OCI-M2 (cell line): Measurements from ENCODE around the gene FBLN5.
"Not testable (repeated sequence)": the region's sequence is repeated elsewhere in the genome, so short reads cannot be mapped to it uniquely, and the experiment has no call there.

Experiments used
- DNase-seq: peaks from one replicate; lab custom pipeline; 2025; ENCODE audit not compliant: unreplicated experiment; lab: John Stamatoyannopoulos, UW

The FBLN5 gene

DNA sequence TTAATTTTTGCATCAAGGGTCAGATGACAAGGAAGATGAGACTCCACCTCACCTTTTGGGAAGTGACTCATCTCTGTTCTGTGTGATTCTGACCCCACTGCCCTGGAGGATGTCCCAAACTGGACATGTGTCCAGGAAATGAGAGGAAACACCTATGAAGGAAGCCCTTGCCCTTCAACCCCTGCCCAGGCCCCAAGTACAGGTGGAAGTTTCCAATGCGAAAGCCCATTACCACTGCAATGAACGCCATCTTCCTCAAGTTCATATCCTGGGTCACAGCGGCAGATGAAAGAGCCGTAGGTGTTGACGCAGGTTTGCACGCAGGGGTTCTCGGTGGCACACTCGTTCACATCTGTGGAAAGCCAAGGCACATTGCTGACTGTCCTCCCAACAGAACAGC is 60.5 kb downstream of the FBLN5 start:
- no peak for DNase-seq

- no peak for DNase-seq
Measured at GRCh38 chr14:91885839-91886238, 61.7 kb downstream of the FBLN5 start.

- DNase-seq: no peak
Measured at GRCh38 chr14:91885113-91885712, 62.3 kb downstream of the FBLN5 start.

DNA sequence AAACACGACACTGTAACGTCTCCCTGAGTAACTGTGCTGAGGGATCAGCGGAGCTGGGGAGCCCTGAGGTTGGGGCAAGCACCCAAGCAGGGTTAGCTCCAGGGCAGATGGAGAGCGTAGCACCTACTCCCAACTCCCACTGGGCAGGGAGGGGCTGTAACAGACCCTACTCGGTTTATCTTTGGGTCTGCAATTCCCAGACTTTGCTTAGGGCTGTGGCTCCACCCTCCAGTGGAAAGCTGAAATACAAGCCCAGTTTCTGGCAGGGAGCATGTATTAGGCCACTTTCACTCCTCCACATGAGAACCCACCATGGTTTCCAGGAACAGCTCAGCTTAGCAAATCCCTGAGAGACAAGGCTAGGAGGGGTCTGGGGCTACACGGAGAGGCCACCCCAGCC is 62.8 kb downstream of the FBLN5 start:
- no peak for DNase-seq

DNA sequence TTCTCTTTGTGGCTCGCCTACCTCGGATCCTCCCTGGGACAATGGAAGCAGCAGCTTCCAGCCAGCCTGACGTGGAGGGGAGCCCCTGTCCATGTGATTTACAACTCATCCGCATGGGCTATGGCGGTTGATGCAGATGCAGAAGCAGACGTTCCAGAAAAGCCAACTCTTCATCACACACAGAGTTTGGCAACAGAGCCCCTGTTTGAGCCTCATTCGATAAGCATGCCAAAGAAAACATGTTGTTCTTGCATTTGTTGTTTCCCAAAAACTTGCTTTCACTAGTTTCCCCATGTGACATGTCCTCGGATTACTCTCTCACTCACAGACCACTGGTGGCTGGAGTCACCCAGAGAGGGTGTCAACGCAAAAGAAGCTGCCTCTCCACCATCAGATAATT is 63.7 kb downstream of the FBLN5 start:
- no peak for DNase-seq

DNA sequence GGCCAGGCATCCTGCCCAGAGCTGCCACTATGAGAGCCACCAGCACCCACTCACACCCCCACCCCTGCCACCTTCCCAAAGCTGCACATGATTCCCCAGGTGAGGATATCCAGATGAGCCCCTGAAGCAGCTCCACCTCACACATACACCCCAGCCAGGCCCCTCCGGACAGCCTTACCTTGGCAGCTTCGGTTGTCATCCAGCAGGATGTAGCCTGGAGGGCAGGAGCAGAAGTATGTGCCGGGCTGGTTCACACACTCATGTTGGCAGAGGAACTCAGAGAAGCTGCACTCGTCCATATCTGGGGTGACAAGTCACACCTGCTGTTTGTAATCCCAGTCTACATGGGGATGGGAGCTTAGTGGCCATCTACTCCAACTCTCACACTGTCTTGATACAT is 64.7 kb downstream of the FBLN5 start:
- DNase-seq: no peak

DNA sequence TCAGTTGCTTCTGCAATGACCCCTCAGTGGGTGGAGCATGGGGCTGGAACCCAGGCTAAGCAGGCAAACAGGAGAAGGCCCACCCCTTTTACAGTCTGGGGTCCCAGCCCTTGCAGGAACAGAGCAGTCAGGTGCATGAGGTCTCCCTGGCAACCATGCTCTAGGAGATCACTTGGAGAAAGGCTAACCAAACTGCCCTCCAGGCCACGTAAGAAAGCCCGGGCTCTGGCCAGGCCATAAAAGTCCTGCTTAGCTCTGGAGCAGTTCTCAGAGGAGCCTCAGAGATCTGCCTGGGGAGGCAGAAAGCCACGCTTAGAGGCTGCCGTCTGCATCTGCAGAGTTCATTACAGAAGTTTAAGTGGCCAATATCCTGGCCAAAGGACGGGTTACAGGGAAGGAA is 65.1 kb downstream of the FBLN5 start:
- no peak for DNase-seq

DNA sequence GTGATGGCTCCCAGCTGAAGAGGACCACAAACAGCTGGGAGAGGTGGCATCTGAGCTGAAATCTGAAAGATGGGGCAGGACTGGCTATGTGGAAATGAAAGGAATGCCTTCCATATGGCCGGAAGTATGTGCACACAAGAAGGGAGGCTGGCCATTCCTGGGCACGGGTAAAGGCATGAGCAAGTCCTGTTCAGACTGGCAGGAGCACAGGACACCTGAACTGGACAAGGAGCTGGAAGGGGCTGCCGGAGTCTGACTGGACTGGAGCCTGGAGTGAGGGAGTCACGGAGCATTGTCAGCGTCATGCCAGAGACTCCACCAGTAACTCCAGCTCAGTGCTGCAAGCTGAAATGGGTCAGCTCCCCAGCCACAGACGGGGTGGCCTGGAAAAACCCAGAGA is 68.3 kb downstream of the FBLN5 start:
- DNase-seq: no peak

DNA sequence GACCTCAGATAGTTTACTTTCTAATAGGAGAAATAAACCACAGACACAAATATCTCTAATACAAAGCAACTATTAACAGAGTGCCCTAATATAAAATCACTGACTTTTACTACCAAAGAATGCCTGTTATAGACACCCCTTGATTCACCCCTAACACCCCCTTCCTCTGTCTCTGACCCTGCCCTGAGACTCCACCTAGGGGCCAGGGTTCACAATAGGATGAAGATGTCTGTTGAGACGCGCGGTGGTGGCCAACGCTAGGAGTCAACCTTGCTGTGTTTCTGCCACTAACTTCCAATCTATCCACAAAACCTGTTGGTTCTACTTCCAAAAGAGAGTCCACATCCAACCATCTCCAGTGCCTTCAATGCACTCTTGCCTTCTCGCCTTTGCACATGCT is 69.2 kb downstream of the FBLN5 start:
- no peak for DNase-seq

DNA sequence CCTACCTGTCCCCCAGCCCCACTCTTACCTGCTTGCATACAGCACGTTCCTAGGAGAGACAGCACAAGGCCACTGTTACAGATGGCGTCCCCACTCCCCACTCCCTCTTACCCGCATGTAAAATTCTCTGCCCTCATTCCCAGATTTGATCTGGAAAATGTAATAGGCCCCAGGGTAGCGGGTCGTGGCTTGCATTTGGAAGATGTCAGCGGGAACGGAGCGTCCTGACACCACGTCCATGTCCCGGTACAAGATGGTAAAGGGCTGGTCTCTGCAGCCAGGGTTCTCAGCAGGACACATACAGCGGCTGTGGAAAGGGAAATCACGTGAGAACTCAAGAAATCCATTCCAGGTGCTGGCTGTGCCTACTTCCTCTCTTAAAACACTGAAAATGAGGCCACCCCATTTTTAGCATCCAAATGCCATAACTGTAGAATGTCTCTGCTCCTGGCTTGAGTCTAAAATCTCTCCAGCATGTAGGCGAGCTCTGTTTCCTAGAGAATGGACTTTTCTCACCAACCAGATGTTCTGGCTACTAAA is 70.0 kb downstream of the FBLN5 start:
- DNase-seq: no peak

GRCh38 chr14:91876492-91876891 is 71.0 kb downstream of the FBLN5 start:
- DNase-seq: no peak

GRCh38 chr14:91875525-91876286 is 71.8 kb downstream of the FBLN5 start:
- no peak for DNase-seq

DNA sequence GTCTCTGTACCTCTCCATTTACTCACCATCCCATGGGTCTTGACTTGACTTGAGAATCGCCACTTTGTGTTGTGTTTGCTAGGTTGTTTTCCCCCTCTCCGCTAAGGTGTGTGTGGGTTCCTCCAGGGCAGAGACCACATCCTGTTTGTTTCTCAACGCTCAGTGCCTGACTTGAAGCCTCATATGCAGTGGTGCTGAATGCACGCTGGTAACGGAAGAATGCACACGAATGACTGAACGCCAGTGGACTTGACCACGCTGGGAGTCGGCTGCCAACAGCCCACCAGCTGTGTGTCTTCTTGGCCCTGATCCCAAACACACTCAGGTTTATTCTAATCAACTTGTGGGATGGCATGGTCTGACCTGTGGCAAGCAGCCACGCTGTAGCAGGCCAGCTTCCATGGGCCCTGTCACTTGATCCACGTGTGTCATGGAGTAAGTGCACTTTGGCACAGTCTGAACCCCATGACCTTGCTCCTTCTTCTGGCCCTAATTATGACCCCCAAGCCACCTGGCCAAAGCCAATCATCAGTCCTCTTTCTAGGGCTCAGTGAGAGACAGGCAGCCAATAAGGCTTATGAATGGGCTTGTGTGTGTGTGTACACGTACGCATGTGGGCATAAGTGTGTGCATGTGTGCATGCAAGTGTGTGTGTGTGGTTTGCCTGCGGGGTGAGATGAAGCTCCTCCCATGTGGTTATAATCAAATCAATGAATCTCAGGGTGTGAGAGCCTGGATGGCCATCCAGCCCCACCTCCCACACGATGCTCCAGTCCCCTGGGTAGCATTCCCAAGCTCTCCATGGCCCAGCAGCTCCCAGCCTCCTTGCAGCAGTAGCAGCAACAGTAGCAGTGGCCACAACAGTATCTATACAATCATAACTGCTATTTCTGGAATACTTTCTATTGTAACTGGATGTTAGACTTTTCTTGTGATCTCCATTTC is 73.8 kb downstream of the FBLN5 start:
- DNase-seq: no peak

DNA sequence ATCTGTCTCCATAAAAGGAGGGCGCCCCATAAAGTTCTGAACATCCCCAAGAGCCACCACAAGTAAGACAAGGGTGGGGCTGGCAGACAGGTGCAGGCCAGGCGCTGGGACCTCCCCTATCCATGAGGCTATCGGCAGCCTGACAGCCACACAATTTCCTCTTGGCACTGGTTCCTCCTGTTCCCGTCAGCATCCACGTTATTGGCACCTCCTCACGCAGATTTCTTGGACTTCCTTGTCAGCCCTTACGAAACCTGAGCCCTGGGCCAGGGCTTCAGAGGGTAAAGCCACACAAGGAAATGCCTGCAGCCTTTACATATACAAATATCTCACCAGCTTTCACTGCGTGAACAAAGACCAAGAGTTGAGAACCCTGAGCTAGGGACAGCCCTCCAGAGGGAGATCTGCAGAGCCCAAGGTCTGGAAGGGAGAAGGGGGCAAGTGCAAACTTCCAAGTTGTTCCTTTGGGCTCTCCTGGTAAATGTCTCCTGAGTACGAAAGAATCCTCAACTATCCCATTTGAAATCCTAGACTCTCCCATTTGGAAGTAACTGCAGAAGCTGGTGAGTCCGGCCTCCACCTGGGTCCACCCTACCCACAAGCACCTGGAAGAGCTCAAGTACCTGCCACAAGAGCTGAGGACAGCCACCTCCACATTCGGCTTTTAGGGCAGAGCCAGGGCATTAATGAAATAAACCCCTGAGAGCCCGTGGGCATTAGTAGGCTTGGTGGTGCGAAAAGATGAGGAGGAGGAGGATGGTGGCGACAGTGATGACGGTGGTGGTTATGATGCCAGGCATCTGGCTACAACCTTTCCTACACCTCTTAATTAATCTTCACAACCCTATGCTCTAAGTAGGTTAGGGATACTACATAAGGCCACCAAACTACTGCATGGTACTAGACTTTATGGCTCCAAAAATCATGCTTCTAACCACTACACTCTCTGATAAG is 74.7 kb downstream of the FBLN5 start:
- no peak for DNase-seq

DNA sequence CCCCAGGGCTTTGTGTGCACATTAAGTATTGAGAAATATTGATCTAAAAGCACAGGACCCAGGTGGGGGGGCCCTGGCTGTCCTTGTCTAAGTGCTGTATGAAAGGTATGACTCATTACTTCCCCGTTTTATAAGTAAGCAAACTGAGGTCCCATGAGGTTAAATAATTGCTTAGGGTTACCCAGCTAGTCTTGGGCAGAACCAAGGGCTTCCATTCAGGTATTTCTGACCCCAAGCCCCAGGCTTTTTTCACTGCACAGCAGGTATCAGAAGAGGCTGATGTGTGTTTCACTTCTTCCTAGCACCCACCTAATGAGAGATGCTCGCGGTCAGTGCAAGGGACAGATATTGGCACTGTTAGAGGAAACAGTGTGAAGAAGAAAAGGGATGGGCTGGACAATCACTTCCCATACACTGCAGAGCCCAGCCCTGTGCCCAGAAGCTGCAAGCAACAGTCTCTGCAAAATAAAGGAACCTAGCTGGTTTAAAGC is 75.4 kb downstream of the FBLN5 start:
- no peak for DNase-seq

DNA sequence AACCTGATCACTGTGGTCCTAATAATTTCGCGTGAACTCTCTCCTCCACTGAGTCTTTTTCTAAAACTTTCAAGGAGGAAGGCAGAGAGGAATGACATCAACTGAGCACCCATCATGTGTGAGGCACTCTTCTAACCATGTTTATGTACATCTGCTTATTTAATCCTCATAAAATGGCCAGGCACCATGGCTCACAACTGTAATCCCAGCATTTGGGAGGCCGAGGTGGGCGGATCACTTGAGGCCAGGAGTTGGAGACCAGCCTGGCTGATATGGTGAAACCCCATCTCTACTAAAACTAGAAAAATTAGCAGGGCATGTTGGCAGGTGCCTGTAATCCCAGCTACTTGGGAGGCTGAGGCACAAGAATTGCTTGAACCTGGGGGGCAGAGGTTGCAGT is 76.1 kb downstream of the FBLN5 start:
- DNase-seq: not testable (repeated sequence)

DNA sequence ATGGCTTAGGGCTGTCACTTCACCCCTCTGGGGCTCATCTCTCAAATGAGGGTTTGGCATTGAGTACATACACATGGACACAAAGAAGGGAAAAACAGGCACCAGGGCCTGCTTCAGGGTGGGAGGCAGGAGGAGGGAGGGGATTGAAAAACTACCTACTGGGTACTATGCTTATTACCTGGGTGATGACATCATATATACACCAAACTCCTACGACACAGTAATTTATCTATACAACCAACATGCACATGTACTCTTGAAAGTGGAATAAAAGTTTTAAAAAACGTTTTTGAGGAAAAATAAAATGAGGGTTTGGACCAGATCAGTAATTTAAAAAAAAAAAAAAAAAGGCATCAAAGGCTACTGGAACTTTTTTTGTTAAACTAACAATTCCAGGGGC is 76.6 kb downstream of the FBLN5 start:
- DNase-seq: no peak

DNA sequence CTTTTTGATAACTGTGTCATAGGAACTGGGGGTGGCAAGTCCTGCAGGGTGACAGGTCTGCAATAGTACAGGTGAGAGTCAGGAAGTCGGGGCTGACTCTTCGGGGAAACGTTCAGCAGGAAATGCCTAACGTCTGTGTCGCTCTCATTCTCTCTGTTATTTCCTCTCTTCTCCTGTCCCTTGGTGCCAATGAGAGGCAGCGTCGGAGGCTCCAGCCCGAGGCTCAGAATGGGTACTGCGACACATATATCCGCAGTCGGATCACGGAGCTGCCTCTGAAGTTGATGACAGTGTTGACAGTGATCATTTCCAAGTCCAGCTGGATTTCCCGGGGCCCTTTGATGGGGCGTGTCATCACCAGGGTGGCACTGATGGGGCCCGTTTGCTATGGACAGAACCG is 77.5 kb downstream of the FBLN5 start:
- no peak for DNase-seq

DNA sequence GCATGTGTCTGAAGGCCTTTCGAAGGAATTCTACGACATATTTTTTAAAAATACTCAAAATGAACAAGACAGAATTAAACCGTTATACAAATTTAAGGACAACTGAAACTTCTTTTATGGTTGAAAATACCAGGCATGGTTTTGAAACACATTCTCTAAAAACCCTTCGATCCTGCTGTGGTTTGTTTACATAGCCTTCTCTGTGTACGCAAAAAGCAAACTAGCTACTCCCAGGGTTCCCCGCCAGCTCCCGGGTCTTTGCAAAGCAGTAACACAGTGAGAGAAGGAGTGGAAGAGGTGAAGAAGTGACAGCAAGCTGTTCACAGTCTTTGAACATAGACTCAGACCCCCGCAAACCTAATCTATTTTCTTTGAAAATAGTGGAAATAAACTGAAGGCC is 77.9 kb downstream of the FBLN5 start:
- DNase-seq: no peak

GRCh38 chr14:91867316-91867988 is 80.0 kb downstream of the FBLN5 start, which contains the start of gene TC2N:
TC2N (minus strand) TSS chr14:91867536; CDS start chr14:91813769, 53,767 bp downstream.
- DNase-seq: no peak
